Measurements from ENCODE around the gene CNGA3.

Gene CNGA3

DNA sequence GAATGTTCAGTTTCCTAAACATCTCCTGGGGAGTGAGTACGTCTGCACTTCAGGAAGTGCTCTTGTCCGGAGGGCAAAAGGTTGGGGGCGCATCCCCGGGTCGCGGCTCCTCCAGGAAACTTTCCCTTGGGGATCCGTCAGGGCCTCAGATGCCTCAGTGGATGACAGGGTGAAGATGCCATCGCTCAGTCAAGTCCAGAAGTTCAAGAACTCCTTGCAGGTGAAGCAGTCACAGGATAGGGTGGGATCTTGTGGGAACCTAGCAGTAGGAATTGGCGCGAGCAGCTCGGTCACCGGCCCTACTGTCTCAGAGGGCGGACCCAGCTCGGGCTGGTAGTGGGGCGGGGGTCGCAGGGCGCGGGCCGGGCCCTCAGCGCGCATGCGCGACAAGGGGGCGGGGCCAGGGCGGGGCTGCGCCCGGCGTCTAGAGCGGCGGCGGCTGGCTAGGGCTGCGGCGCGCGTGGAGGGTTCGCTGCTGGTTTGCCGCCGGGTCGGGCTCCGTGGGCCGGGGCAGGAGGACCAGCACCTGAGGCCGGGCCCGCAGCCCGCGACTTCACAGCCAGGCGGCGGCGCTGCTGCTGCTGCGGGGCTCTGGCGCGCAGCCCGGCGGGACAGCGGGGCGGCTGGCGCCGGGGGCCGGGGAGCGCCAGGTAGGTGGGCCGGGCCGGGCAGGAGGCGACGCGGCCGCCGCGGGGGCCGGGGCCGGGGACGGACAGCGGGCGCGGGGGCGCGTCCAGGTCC lies 98.3 kb downstream of the CNGA3 start, which contains the start of gene INPP4A:
TSS of gene INPP4A (plus strand) at position 423 of the 741 bp plus-strand sequence. CDS start 75,191 bp downstream, outside the sequence.
- peak; percentile 85 for ATAC-seq

- peak; percentile 21 to 29 for ATAC-seq
Measured at GRCh38 chr2:98445177-98445682, 99.0 kb downstream of the CNGA3 start.

- peak; percentile 33 to 44 for ATAC-seq
Measured at GRCh38 chr2:98445683-98446581, 99.7 kb downstream of the CNGA3 start.

- ATAC-seq = no peak
Measured at GRCh38 chr2:98446850-98447249, 100.6 kb downstream of the CNGA3 start.

Measured in activated CD4-positive, CD25-positive, alpha-beta regulatory T cell treated with anti-CD3 and anti-CD28 coated beads, Interleukin-2, amount 50 U/mL, for 24 hours (primary cell).